NCI-H1092 (cell line): Measurements from ENCODE around the gene TMEFF2.

ENCODE experiments used
- DNase-seq: peaks from one replicate; lab custom pipeline; 2025; lab: John Stamatoyannopoulos, UW

Gene TMEFF2, protein sequence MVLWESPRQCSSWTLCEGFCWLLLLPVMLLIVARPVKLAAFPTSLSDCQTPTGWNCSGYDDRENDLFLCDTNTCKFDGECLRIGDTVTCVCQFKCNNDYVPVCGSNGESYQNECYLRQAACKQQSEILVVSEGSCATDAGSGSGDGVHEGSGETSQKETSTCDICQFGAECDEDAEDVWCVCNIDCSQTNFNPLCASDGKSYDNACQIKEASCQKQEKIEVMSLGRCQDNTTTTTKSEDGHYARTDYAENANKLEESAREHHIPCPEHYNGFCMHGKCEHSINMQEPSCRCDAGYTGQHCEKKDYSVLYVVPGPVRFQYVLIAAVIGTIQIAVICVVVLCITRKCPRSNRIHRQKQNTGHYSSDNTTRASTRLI

DNA sequence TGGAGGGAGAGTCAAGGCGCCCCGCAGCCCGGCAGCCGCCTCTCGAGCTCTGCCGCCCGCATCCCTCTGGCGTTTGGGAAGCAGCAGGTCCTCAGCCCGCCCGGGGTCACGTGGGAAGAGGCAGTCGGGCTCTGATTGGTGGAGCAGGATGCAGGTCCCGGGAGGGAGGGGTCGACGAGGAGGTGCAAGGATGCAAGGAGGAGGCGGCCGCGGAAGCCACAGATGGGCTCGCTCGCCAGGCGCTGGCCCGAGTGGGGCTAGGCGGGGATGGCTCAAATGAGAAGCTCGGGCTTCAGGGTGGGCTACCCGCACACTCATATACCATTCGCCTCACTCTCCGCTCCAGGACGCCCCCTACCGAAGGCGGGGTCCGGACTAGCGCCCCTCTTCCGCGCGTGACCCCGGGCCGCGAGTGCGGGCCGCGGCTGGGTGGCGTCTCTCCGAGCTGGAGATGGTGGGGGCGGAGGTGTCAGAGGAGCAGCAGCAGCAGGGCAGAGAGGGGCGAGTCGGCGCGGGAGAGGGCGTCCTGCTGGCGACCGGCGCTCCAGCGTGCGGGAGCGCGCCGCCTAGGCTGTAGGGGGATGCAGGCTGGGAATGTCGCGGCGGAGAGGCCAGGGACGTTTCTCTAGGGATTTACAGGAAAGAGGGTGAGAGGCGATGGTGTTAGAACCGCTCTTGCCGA lies at the start of gene TMEFF2:
TSS of gene TMEFF2 (minus strand) at position 68 of the 682 bp plus-strand sequence. CDS start 409 bp downstream, outside the sequence.
- DNase-seq = peak; percentile 70

GRCh38 chr2:192243488-192243887 lies 48.8 kb upstream of the TMEFF2 start:
- DNase-seq = no peak

DNA sequence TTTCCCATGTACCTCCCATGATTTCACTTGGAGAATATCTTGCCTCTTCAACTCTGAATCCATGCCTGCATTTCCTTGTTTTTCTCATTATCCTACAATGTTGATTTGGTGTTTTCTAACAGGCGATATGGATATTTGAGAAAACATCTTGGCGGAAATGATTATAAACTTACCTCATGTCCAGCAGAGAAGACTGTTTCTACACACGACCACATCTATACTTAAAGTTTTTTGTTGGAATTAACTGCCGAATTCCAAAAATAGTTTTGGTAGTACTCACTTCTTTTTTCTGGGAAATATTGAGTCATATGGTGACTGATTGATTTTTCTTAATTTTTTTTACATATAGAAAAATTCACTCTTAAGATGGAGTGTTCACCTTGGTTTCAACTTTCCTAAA lies 41.4 kb upstream of the TMEFF2 start:
- no peak for DNase-seq

GRCh38 chr2:192230889-192231453 lies 36.2 kb upstream of the TMEFF2 start:
- DNase-seq = no peak

DNA sequence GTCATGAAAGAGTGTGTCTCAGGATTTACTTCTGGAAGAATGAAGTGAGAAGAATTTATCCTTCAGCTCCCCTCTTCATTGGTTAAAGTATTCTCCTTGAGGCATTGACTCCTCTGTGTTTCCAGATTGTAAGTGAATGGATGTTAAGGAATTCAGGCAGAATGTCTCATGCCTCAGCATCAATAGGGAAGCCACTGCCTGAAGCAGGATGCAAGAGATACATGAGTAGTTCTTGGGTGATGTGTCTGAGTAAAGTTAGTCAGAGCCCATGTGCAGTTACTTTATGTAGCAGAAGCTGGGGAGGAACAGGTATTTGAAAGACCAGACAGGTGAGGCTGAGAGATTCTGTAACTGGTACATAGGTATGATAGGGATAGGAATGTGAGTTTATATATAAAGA lies 34.0 kb upstream of the TMEFF2 start:
- DNase-seq = no peak

- no peak for DNase-seq
Measured at GRCh38 chr2:192218970-192219369, 24.2 kb upstream of the TMEFF2 start.

DNA sequence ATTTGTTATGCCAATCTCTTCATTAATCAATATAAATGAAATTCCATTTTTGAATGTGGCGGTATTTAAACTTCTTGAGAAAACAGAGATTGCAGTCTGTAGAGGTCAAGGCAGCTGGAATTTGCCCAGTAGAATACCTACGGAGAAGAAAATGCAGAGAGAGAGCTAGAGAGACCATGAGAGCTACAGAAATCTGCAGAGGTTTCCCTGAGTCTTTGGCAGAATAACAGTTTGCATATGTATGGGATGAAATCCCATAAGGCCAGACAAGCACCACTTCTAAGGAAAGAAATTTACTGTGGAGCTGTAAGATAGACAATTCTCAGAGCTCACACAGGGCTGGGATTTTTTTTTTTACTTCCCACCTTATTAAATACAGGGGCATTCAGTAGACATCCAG lies 23.6 kb upstream of the TMEFF2 start:
- no peak for DNase-seq

DNA sequence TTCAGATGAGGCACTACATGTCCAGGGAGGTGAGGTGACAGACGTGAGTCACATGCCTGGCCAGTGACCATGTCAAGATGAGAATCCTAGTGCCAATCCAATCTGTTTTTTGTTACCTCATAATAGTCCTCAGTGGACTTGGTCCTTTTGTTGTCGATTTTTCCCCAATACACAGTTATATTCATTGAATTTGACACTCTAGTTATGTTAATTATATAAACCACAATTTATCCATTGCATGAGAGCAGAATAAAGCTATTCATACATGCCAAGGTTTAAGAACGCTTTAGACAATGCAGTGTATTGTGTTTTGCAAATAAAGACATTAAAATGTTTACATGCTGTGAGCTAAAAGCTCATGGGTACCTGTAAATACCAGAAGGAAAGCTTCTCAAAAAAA lies 21.6 kb upstream of the TMEFF2 start:
- no peak for DNase-seq

DNA sequence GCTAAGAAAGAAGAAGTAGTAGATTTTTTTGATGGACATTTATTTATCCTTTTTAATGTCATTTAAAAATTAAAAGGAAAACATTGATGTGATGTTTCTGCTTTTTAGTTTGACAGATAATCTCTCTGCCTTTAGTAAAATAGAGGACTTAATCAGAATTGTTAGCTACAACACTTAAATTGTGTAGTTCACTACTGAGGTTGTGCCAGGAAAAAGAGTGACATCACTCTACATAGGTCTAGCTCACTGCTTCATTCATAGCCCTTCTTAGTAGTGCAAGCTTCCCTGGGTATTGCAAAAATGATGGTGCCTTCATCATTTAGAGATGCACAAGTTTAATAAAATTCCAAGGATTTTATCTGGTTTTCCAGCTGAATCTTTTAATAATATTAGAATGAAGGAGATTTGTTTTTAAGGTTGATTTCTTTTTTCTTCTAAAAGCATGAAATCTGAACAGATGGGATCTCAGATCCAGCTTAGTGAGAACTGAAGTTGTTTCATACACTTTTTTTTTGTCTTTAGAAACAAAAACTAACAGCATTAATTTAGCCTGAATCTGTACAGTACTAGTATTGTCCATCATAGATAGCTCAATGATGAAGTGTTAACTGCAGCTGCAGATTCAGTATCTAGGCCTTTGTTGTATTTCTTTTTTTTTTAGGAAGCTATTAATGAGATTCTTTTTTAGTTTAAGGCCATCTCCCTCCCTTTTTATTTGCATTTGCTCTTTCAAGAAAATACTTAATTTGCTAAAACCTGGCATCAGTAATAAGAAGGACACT lies 20.6 kb upstream of the TMEFF2 start:
- DNase-seq = no peak

DNA sequence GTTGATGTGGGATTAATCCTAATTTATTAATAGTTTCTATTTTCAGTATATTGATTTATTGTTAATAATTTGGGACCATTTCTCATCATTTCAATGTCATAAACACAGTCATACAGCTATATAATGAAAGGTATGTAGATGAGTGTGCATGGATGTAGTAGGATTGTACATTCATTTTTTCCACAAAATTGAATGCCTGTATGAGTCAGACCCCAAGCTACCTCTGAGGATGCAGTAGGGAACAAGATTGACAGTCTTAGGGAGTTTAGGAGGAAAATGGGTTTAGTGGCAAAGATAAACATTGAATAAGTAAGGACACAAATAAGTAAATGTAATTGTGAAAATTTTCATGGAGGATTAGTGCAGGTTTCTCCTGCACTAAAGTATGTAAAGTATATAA lies 14.1 kb upstream of the TMEFF2 start:
- no peak for DNase-seq

- DNase-seq = no peak
Measured at GRCh38 chr2:192206399-192206798, 11.7 kb upstream of the TMEFF2 start.

DNA sequence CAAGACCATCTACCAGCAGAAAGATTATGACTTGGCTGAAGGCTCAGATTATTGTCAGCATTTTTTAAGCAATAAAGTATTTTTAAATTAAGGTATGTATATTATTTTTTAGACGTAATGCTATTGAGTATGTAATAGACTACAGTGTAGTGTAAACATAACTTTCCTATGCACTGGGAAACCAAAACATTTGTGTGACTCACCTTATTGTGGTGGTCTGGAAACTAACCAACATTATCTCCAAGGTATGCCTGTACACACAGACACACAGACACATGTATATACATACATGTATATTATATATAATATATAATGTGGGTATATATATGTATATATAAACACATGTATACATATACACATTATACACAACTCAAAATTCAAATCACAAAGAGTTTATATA lies 9.1 kb upstream of the TMEFF2 start:
- DNase-seq = no peak

DNA sequence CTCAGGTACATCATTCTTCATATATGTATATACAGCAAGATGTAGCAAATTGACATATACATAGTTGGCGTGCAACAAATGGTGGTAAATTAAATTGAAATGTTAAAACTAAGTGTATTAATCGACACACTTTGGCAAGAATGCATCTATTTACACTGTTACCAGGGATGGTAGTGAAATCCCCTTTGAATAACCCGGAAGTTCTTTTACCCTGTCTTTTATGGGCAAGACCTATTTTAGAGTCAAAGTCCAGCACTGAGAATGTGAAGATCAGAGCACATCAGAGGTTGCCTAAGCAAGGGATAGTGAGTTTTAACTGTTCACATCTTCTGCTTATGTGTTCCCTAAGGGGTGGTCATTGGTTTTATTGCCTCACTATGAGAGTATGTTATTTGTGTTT lies 7.6 kb upstream of the TMEFF2 start:
- DNase-seq = no peak

DNA sequence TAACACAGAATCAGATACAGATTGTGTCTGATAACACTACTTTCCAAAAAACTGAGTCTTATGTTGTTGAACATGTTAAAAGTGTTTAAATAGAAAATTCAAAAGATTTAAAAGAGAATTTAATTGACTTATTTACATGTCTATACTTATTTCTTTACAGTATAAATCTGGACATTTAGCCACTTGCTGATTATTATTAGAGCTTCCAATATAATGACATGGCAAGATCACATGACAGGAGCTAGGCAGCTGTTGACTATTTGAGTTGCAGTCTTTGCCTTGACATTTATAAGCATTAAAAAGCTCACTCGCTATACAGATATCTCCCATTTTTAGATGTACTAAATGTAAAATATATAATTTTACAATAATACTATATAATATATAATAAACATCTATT lies 6.4 kb upstream of the TMEFF2 start:
- no peak for DNase-seq

- no peak for DNase-seq
Measured at GRCh38 chr2:192197357-192197756, 2.6 kb upstream of the TMEFF2 start.

GRCh38 chr2:192196421-192197194 lies 1.9 kb upstream of the TMEFF2 start:
- no peak for DNase-seq

DNA sequence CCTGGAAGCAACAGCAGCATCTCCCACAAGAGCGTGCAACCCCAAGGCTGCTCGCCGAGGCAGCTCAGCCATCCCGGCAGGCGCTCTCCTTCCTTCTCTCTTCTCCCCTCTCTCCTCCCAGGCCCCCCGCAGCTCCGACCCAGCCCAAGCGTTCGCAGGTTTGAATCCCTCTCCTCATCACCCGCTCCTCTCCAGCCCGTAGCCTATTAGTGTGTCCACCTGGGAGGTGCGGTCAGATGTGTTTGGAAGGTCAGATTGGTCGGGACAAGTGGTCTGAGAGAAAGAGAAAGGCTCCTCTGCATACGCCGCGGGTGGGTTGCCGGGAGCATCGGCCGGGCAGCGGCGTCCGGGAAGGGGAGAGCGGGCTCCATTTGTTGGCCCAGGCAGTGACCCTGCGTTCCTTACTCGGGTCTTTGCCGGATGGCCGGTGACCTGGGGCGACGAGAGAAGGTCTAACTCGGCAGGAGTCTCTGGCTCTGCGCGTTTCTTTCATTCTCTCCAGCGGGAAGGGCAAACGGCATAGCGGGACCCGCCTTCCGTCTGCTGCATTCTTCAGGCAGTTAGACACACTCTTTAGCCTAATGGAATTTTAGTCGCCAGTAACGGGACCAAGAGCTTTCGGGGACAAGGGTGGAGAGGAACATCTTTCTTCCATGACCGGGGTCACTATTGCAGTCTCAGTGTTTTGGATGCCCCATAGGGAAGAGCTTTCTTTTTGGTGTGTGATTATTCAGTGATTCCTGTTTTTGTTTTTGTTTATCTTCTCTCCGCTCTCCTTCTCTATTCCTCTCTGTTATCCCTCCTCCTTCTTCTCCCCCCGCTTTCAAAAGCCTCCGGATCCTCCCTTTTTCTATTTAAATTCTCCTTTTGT lies 1.1 kb upstream of the TMEFF2 start:
- peak; percentile 29 for DNase-seq

- DNase-seq = peak; percentile 8
Measured at GRCh38 chr2:192194265-192194865, 368 bp downstream of the TMEFF2 start.

DNA sequence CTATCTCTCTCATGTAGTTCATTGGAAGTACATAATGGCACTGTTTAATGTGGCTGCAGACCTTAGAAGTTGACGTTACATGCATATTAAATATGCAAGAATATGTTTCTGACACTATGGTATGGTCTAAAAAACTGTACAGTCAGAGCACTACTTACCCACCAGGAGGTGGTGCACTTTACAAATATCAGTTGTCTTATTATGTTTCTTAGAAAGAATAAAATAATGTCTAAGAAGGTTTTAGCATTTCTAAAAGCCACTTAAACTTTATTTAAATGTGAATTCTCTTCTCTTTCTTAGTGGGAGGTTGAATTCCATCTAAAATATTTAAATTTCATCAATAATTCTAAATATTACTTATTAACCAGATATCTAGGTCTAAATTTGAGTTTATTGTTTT lies 4.3 kb downstream of the TMEFF2 start:
- no peak for DNase-seq

DNA sequence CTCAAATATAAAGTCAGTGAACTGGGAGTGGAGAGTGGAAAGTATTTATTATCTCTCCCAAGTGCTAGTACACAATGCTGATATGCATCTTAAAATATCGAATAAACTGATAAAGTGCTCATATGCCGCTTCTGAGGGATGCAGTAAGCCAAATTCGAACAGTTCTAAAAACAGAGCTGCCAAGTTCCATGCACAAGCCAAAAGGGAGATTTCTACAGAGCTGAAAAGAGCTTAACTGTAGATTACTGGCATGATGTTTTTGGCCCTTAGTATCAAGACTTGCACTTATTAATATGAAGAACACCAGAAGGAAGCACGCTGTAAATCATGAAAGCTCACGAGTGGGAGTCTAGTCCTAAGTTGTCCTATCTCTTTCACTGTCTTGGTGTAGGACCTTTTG lies 7.9 kb downstream of the TMEFF2 start:
- DNase-seq = no peak
